NB4 (cell line): Measurements from ENCODE around the gene RANBP17.
"Not testable (repeated sequence)": the region's sequence is repeated elsewhere in the genome, so short reads cannot be mapped to it uniquely, and the experiment has no call there.

Experiments used
- DNase-seq: peaks from one replicate; pipeline ENCODE4 v3.0.0; 2010; ENCODE audit warnings: low read depth
- H3K4me3 ChIP-seq: one replicate; pipeline ENCODE4 v1.5.1; 2011; ENCODE audit warnings: mild to moderate bottlenecking, low read depth, low read length, moderate library complexity
- CTCF ChIP-seq: IDR thresholded peaks from one replicate; pipeline ENCODE4 v1.5.1; 2012; ENCODE audit warnings: low read depth, low read length
- MAX ChIP-seq: IDR thresholded peaks from 2 replicates; pipeline ENCODE4 v1.6.1; 2011; ENCODE audit warnings: low read depth, low read length
- MYC ChIP-seq: IDR thresholded peaks from 2 replicates; pipeline ENCODE4 v1.6.1; 2011; ENCODE audit warnings: low read depth, low read length
- POLR2A ChIP-seq: IDR thresholded peaks from 2 replicates; pipeline ENCODE4 v1.6.1; 2011; ENCODE audit warnings: mild to moderate bottlenecking; ENCODE audit not compliant: insufficient read length; ENCODE audit errors: extremely low read depth

RANBP17 gene

GRCh38 chr5:170923910-170924620 lies 62.2 kb downstream of the RANBP17 start:
- no peak for DNase-seq
- no peak overlapping the region for H3K4me3 ChIP-seq
- TF ChIP-seq POLR2A: no peak
- TF ChIP-seq CTCF: no peak
- TF ChIP-seq MYC: no peak
- no peak for TF ChIP-seq MAX

GRCh38 chr5:170935534-170936218 lies 73.9 kb downstream of the RANBP17 start:
- DNase-seq, H3K4me3 ChIP-seq: not testable (repeated sequence)

DNA sequence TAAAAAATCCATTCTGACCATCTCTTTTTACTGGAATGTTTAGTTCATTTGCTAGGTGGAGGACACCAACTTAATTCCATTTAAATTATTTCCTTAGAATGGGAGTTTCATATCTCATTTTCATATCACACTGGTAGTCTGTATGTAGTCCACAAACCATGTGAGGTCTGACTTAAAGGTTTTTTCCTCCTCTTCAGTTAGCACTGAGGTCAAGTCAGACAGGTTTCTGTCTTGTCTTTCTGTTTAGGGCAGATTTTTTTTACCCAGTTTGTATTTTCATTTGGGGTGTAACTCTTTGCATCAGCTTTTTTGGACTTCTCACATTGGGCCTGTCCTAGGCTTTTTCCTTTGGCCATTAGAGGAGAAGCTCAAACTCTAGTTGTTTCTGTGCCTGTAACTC lies 75.3 kb downstream of the RANBP17 start:
- DNase-seq: no peak
- no peak overlapping the region for H3K4me3 ChIP-seq
- no peak for TF ChIP-seq POLR2A
- no peak for TF ChIP-seq CTCF
- TF ChIP-seq MAX: no peak
- TF ChIP-seq MYC: no peak

- TF ChIP-seq MAX (no peak), CTCF (no peak), POLR2A (no peak), MYC (no peak)
- no peak overlapping the region for H3K4me3 ChIP-seq
- DNase-seq: no peak
Observed at GRCh38 chr5:170937914-170938313, 76.1 kb downstream of the RANBP17 start.

DNA sequence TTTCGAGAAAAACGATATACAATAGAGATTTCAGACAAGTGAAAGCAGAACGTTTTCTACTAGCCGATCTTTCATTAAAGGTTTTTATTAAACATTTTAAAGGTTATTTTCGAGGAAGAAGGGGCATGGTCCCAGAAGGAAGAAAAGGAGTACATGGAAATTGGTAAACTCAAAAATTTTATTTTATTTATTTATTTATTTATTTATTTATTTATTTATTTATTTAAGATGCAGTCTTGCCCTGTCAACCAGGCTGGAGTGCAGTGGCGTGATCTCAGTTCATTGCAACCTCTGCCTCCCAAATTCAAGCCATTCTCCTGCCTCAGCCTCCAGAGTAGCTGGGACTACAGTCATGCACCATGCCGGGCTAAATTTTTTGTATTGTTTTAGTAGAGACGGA lies 77.4 kb downstream of the RANBP17 start:
- TF ChIP-seq CTCF (no peak), MAX (no peak), MYC (no peak), POLR2A (no peak)
- H3K4me3 ChIP-seq: no peak overlapping the region
- no peak for DNase-seq

DNA sequence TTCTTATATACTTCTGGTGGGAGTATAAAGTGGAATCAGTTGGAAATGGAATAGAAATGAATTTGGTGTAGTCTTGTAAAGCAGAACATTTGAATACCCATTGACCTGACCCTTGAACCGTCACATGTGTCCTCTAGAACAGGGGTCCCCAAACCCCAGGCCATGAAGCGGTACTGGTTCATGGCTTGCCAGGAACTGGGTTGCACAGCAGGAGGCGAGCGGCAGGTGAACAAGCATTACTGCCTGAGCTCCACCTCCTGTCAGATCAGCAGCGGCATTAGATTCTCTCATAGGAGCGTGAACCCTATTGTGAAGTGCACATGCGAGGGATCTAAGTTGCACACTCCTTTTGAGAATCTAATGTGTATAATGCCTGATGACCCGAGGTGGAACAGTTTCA lies 80.0 kb downstream of the RANBP17 start:
- H3K4me3 ChIP-seq: no peak overlapping the region
- TF ChIP-seq MYC (no peak), MAX (no peak)
- no peak for DNase-seq

DNA sequence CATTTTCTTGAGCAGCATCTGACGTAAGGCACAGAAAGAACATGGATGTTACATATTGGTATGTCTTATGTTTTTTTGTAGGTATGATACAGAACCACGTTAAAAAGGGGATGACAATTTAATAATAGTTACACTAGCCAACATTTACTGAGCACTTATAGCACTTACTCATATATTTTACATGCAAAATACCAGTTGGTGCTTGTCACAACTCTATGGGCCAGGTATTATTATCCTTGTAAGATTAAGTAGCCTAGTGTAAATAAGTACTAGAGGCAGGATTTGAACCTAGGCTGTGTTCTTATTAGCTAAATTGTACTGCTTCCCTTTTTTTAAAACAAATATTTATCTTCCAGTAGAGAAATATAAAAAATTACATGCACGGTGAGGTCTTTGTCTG lies 83.5 kb downstream of the RANBP17 start:
- no peak for DNase-seq
- TF ChIP-seq POLR2A: no peak
- no peak for TF ChIP-seq CTCF
- no peak overlapping the region for H3K4me3 ChIP-seq
